GM23338 (cell line): ENCODE results near the gene GATAD2A. TPM values are rescaled to one million over a fixed set of nuclear protein-coding genes. Genes with fewer than 3 reads are reported as not detected.

Experiments
- ATAC-seq: fragments of 200-7000 bp; cut with Tn5 transposase; 3 replicates; pipeline ENCODE4 v1.9.1; 2020
- DNase-seq: peaks from one replicate; pipeline ENCODE4 v3.0.0-alpha.2; 2015; ENCODE audit warnings: low spot score
- H2AFZ ChIP-seq: fragments of 200-600 bp; sonication (generic); 2 replicates; pipeline ENCODE4 v1.8.0; 2016; ENCODE audit warnings: antibody characterized with exemption, mild to moderate bottlenecking, moderate library complexity
- H3F3A ChIP-seq: fragments of 200-600 bp; sonication (generic); replicated peaks from 2 replicates; pipeline ENCODE4 v1.8.0; 2017; ENCODE audit warnings: antibody characterized with exemption, mixed run types, low read depth
- H3K27ac ChIP-seq: fragments of 200-600 bp; sonication (generic); 2 replicates; pipeline ENCODE4 v1.6.1; 2016; ENCODE audit warnings: low read depth
- H3K27me3 ChIP-seq: fragments of 200-600 bp; sonication (generic); 2 replicates; pipeline ENCODE4 v1.8.0; 2016; ENCODE audit warnings: mild to moderate bottlenecking, mixed run types, moderate library complexity; ENCODE audit not compliant: insufficient read depth
- H3K36me3 ChIP-seq: fragments of 200-600 bp; sonication (generic); 2 replicates; pipeline ENCODE4 v1.8.0; 2016; ENCODE audit warnings: mild to moderate bottlenecking; ENCODE audit not compliant: insufficient read depth
- H3K4me1 ChIP-seq: fragments of 200-600 bp; sonication (generic); 2 replicates; pipeline ENCODE4 v1.8.0; 2016; ENCODE audit warnings: mild to moderate bottlenecking, moderate library complexity; ENCODE audit not compliant: insufficient read depth
- H3K4me2 ChIP-seq: fragments of 200-600 bp; sonication (generic); 2 replicates; pipeline ENCODE4 v1.7.1; 2017; ENCODE audit warnings: mixed run types
- H3K4me3 ChIP-seq: fragments of 200-600 bp; sonication (generic); 2 replicates; pipeline ENCODE4 v1.6.1; 2016; ENCODE audit warnings: mixed run types
- H3K79me2 ChIP-seq: fragments of 200-600 bp; sonication (generic); replicated peaks from 2 replicates; pipeline ENCODE4 v1.8.0; 2017; ENCODE audit warnings: mild to moderate bottlenecking; ENCODE audit not compliant: insufficient read depth
- H3K9me2 ChIP-seq: fragments of 200-600 bp; sonication (generic); 2 replicates; pipeline ENCODE4 v1.8.0; 2017; ENCODE audit not compliant: insufficient read depth
- H4K20me1 ChIP-seq: fragments of 200-600 bp; sonication (generic); replicated peaks from 2 replicates; pipeline ENCODE4 v1.8.0; 2017; ENCODE audit warnings: mild to moderate bottlenecking; ENCODE audit not compliant: insufficient read depth
- H3K27ac Mint-ChIP-seq: 2 replicates; pipeline ENCODE4 v1.8.0; 2020; ENCODE audit warnings: inconsistent platforms, mild to moderate bottlenecking, moderate library complexity, mixed read lengths
- H3K27me3 Mint-ChIP-seq: 3 replicates; pipeline ENCODE4 v1.8.0; 2022; ENCODE audit warnings: low read depth, mild to moderate bottlenecking, moderate library complexity, mixed read lengths, inconsistent platforms; ENCODE audit not compliant: insufficient read depth, poor library complexity
- H3K36me3 Mint-ChIP-seq: 3 replicates; pipeline ENCODE4 v1.8.0; 2021; ENCODE audit warnings: low read depth, mild to moderate bottlenecking, inconsistent platforms, moderate library complexity, mixed read lengths
- H3K4me1 Mint-ChIP-seq: 3 replicates; pipeline ENCODE4 v1.8.0; 2020; ENCODE audit warnings: mild to moderate bottlenecking, inconsistent platforms, mixed read lengths
- H3K4me3 Mint-ChIP-seq: 3 replicates; pipeline ENCODE4 v1.8.0; 2021; ENCODE audit warnings: moderate library complexity, mild to moderate bottlenecking, inconsistent platforms, mixed read lengths
- H3K9me3 Mint-ChIP-seq: 3 replicates; pipeline ENCODE4 v1.8.0; 2020; ENCODE audit warnings: moderate library complexity, mild to moderate bottlenecking, inconsistent platforms, mixed read lengths
- CREB1 ChIP-seq: fragments of 250-450 bp; sonication (Bioruptor Pico); IDR thresholded peaks from 2 replicates; pipeline ENCODE4 v1.5.0; 2020; ENCODE audit warnings: low read depth, mild to moderate bottlenecking, moderate library complexity
- ETS1 ChIP-seq: IDR thresholded peaks from 2 replicates; pipeline ENCODE4 v1.6.1; 2016; ENCODE audit warnings: antibody characterized with exemption
- EZH2 ChIP-seq: fragments of 200-600 bp; sonication (generic); IDR thresholded peaks from one replicate; pipeline ENCODE4 v1.8.0; 2017; ENCODE audit warnings: antibody characterized with exemption, mild to moderate bottlenecking, low read depth; ENCODE audit not compliant: unreplicated experiment
- JUNB ChIP-seq: IDR thresholded peaks from one replicate; pipeline ENCODE4 v1.6.1; 2016; ENCODE audit warnings: antibody characterized with exemption; ENCODE audit not compliant: unreplicated experiment
- NANOG ChIP-seq: IDR thresholded peaks from 2 replicates; pipeline ENCODE4 v1.6.1; 2016; ENCODE audit warnings: antibody characterized with exemption, borderline replicate concordance
- STAT1 ChIP-seq: IDR thresholded peaks from one replicate; pipeline ENCODE4 v1.6.1; 2016; ENCODE audit warnings: antibody characterized with exemption; ENCODE audit not compliant: unreplicated experiment
- ZNF114 ChIP-seq: fragments of 250-450 bp; sonication (Bioruptor Pico); IDR thresholded peaks from 2 replicates; pipeline ENCODE4 v1.5.0; 2020; ENCODE audit warnings: mild to moderate bottlenecking, moderate library complexity
- ZNF331 ChIP-seq: fragments of 250-450 bp; sonication (Bioruptor Pico); IDR thresholded peaks from 2 replicates; pipeline ENCODE4 v1.5.0; 2020; ENCODE audit warnings: low read depth, mild to moderate bottlenecking, moderate library complexity
- ZNF462 ChIP-seq: fragments of 250-450 bp; sonication (Bioruptor Pico); IDR thresholded peaks from 2 replicates; pipeline ENCODE4 v1.5.0; 2020; ENCODE audit warnings: mild to moderate bottlenecking, moderate library complexity
- polyA plus RNA-seq: library from polyadenylated mRNA; unstranded; fragments of >200 nt; fragmentation: Nextera tagmentation; extraction: Ambion mirVana; gene quantifications from 2 replicates; pipeline ENCODE4 v1.2.1, GENCODE V29; 2016
- total RNA-seq: library from RNA; depleted of rRNA; stranded (reverse); fragments of >200 nt; shearing (Covaris generic); gene quantifications from 2 replicates; pipeline ENCODE4 v1.2.3, GENCODE V29; 2014
- TF ChIP-seq, protein P1 (sequence below): IDR thresholded peaks from one replicate; pipeline ENCODE4 v1.6.1; 2018; ENCODE audit warnings: antibody characterized with exemption; ENCODE audit not compliant: unreplicated experiment

GATAD2A gene
- total and polyA plus RNA-seq, 2 experiments from 2014 or later, result 40.0 to 151 TPM

- peaks cover 12% of the 10 kb centered on the region for H3K4me1 Mint-ChIP-seq
- Histone ChIP-seq H3K4me2 (no peak overlapping the region), H3K27me3 (no peaks in the 10 kb centered on the region), H3K4me3 (no peak overlapping the region), H3K36me3 (no peaks in the 10 kb centered on the region), H3K4me1 (peaks cover 3% of the 10 kb centered on the region; the same call in 1 of the 2 replicates), H2AFZ (peak overlapping the region; percentile 57), H3F3A (0 out of 2 replicates have a peak, but pooled peaks cover 2% of the 10 kb centered on the region), H3K79me2 (no peaks in the 10 kb centered on the region), H4K20me1 (no peaks in the 10 kb centered on the region), H3K27ac (no peak overlapping the region), H3K9me2 (no peaks in the 10 kb centered on the region)
- H3K9me3 Mint-ChIP-seq, result no peaks in the 10 kb centered on the region
- peak; percentile 72 for ATAC-seq
- no peak overlapping the region for H3K27ac Mint-ChIP-seq
- H3K4me3 Mint-ChIP-seq, result no peak overlapping the region
- DNase-seq, result peak; percentile 65
- TF ChIP-seq STAT1, result no peak
- no peak for TF ChIP-seq NANOG
- no peak for TF ChIP-seq CREB1 (CRISPR knock-in tag)
- no peaks in the 10 kb centered on the region for H3K36me3 Mint-ChIP-seq
- peaks cover 6% of the 10 kb centered on the region for H3K27me3 Mint-ChIP-seq
Measured at GRCh38 chr19:19372656-19373416, 32.6 kb upstream of the GATAD2A start.

GRCh38 chr19:19379527-19379926, 25.9 kb upstream of the GATAD2A start:
- H3K27ac ChIP-seq, result 0 out of 2 replicates have a peak overlapping the region, but pooled peaks have one; percentile 32
- no peak overlapping the region for H3K4me3 ChIP-seq
- no peak overlapping the region for H3K4me2 ChIP-seq
- H4K20me1 ChIP-seq, result no peaks in the 10 kb centered on the region
- 0 out of 2 replicates have a peak, but pooled peaks cover 7% of the 10 kb centered on the region for H3K9me2 ChIP-seq
- Mint-ChIP-seq H3K27ac (no peak overlapping the region), H3K36me3 (no peaks in the 10 kb centered on the region), H3K27me3 (peaks cover 25% of the 10 kb centered on the region), H3K9me3 (peaks cover 12% of the 10 kb centered on the region; the same call in 2 of the 3 replicates), H3K4me3 (no peak overlapping the region), H3K4me1 (peaks cover 17% of the 10 kb centered on the region)
- H3K4me1 ChIP-seq, result peaks cover 11% of the 10 kb centered on the region; the same call in 1 of the 2 replicates
- H2AFZ ChIP-seq, result no peak overlapping the region
- H3K79me2 ChIP-seq, result peaks cover 8% of the 10 kb centered on the region
- H3K27me3 ChIP-seq, result peaks cover 7% of the 10 kb centered on the region; the same call in 1 of the 2 replicates
- peaks cover 2% of the 10 kb centered on the region; the same call in 1 of the 2 replicates for H3F3A ChIP-seq
- DNase-seq, result no peak
- ATAC-seq, result no peak
- no peaks in the 10 kb centered on the region for H3K36me3 ChIP-seq
- TF ChIP-seq JUNB (no peak), ZNF462 (CRISPR knock-in tag) (no peak), ZNF114 (CRISPR knock-in tag) (no peak), ZNF331 (CRISPR knock-in tag) (no peak), NANOG (no peak), ETS1 (no peak), EZH2 (no peak), STAT1 (no peak)
- TF ChIP-seq, protein P1, sequence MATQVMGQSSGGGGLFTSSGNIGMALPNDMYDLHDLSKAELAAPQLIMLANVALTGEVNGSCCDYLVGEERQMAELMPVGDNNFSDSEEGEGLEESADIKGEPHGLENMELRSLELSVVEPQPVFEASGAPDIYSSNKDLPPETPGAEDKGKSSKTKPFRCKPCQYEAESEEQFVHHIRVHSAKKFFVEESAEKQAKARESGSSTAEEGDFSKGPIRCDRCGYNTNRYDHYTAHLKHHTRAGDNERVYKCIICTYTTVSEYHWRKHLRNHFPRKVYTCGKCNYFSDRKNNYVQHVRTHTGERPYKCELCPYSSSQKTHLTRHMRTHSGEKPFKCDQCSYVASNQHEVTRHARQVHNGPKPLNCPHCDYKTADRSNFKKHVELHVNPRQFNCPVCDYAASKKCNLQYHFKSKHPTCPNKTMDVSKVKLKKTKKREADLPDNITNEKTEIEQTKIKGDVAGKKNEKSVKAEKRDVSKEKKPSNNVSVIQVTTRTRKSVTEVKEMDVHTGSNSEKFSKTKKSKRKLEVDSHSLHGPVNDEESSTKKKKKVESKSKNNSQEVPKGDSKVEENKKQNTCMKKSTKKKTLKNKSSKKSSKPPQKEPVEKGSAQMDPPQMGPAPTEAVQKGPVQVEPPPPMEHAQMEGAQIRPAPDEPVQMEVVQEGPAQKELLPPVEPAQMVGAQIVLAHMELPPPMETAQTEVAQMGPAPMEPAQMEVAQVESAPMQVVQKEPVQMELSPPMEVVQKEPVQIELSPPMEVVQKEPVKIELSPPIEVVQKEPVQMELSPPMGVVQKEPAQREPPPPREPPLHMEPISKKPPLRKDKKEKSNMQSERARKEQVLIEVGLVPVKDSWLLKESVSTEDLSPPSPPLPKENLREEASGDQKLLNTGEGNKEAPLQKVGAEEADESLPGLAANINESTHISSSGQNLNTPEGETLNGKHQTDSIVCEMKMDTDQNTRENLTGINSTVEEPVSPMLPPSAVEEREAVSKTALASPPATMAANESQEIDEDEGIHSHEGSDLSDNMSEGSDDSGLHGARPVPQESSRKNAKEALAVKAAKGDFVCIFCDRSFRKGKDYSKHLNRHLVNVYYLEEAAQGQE, result no peak
